HG03342 (cell line): ENCODE measurements around the gene ANKS1A.
"Not testable (repeated sequence)": the region's sequence is repeated elsewhere in the genome, so short reads cannot be mapped to it uniquely, and the experiment has no call there.

Source experiments
- ATAC-seq: cut with Tn5 transposase; IDR thresholded peaks from one replicate; pipeline ENCODE4 v1.9.1; 2021; ENCODE audit warnings: mild to moderate bottlenecking, moderate library complexity; ENCODE audit not compliant: unreplicated experiment

The ANKS1A gene

DNA sequence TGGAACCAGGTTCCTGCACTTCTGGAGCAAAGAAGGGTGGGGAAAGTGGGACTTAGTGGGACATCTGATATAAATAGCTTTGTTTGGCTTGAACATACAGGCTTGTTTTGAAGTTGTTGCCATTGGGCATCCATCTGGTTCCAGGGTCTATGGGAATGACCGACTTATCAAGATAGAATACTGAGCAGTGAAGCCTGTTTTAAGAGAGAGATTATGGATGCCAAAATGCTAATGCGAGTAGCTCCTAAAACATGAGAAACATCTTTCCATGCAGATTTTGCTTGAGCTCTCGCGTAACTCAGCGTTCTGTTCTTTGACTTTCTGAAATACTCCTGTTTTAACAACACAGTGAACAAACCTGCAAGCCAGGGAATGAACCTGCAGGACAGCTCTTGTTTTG lies 98.5 kb downstream of the ANKS1A start:
- no peak for ATAC-seq

- ATAC-seq, result no peak
Observed at GRCh38 chr6:34990971-34991560, 102.0 kb downstream of the ANKS1A start.

GRCh38 chr6:34992376-34992775 lies 103.3 kb downstream of the ANKS1A start:
- no peak for ATAC-seq

DNA sequence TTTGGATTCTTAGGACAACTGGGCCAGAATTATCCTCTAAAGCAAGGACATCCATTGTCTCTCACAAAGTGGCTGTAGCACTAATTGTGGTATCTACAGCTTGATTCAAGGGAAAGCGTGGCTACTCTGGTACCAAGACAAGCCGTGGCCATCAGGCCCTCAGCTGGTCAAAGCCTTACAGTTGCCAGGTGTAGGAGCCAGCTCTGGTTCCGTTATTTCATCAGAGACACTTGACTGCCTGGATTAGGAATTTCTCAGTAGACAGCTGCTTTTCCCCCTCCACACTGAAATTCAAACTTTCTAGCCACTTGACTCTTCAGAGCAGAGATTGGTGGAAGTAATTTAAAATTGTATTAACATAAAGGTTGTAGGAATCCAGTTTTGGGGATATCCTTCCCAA lies 104.2 kb downstream of the ANKS1A start:
- ATAC-seq, result no peak

- ATAC-seq, result no peak
Observed at GRCh38 chr6:34994693-34995092, 105.6 kb downstream of the ANKS1A start.

DNA sequence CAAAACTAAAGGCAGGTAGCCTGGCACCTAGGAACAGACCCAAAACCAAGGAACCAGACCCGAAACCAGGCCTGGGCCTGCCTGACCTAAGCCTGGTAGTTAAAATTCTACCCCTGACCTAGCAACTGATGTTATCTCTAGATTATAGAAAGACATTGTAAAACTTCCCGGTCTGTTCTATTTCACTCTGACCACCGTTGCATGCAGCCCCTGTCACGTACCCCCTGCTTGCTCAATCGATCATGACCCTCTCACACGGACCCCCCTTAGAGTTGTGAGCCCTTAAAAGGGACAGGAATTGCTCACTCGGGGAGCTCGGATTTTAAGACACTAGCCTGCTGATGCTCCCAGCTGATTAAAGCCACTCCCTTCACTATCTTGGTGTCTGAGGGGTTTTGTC lies 109.4 kb downstream of the ANKS1A start:
- ATAC-seq, result not testable (repeated sequence)

DNA sequence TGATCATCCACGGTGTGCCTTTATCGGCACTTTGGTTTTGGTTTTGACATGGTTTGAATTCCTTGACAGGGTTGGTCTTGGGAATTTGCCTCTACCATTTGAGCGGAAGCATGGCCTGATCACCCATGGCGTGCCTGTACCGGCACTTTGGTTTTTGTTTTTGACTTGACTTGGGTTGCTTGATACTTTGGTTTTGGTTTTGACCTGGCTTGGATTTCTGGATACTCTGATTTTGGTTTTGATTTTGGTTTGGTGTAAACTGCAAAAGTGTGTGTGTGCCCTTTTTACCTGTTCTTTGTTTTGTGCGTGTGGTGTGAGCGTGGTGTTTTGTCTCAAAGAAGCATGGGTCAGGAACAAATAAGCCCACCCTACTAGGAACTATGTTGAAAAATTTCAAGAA lies 110.1 kb downstream of the ANKS1A start:
- not testable (repeated sequence) for ATAC-seq

GRCh38 chr6:34999962-35000361 lies 110.9 kb downstream of the ANKS1A start:
- ATAC-seq, result not testable (repeated sequence)

DNA sequence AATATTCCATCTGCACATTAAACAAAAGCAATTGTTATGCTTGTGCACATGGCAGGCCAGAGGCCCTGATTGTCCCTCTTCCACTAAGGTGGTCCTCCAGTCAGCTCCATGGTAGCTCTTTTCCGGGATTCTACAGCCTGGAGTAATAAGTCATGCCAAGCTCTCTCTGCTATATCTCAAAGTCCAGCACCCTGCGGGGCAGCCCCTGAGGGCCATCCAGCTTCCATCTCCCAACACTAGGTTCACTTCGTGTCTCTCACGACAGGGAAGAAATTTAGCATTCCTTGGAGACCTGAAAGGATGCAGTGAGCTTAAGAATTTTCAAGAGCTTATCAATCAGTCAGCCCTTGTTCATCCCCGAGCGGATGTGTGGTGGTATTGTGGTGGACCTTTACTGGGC lies 112.3 kb downstream of the ANKS1A start:
- ATAC-seq, result not testable (repeated sequence)

- not testable (repeated sequence) for ATAC-seq
Observed at GRCh38 chr6:35003886-35004530, 115.0 kb downstream of the ANKS1A start.

GRCh38 chr6:35007016-35007415 lies 118.0 kb downstream of the ANKS1A start:
- ATAC-seq, result no peak

- ATAC-seq, result no peak
Observed at GRCh38 chr6:35008858-35009257, 119.8 kb downstream of the ANKS1A start.

DNA sequence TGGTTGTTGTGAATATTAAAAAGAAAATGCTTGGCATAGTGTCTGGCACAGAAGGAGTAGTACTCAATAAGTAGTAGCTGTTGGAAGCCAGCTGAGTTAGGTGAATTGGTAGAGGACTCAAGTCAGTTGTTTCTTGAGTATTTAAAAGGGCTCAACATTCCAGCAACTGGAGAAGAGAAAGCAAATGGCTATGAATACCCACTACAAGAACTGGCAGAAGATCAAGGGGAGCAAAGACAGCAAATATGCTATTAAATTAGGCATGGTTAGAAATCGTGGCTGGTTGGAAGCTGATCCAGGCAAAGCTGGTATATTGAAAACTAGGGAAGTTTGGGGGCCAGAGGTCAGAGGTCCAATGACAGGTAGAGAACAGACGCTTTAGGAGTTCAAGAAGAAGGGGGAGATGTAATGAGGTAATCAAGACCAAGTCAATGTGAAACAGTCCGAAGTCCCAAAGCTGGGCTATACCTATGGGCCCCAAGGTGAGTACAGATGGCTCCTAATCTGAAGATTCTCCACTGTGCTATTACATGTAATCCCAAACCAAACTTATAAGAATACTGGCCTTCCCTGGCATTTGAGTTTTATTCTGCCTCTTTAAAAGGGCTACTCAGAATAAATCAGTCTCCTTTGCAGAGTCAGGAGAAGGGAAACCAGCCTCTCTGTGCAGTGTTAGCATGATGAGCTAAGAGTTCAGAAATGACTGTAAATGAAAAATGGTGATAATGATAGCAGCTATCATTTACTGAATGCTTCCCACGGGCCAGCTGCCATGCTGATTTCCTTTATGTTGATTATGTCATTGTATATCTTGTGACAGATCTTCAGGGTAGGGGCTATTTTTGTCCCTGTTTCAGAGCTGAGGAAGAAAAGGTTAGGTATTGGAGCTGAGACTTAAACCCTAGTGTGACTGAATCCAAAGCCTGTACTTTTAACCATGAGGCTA lies 122.3 kb downstream of the ANKS1A start:
- ATAC-seq, result no peak

- ATAC-seq, result no peak
Observed at GRCh38 chr6:35013701-35014100, 124.6 kb downstream of the ANKS1A start.

DNA sequence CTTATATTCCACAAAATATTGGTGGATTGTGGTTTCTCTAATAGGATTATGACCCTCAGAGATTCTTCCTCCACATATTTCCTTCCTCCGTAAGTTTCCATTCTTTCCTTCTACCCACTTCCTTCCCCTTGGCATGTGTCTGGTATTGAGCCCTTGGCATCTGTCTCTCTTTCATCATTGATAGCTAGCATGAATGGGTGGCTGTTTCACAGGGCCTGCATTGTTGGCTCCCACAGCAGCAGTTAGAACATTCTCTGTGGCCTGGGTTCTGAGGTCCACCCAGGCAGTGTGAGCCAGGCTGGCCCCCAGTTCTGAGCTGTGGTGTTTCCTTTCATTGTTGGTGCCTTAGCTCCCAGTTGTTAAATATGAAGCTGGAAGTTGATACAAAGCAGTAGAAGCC lies 125.3 kb downstream of the ANKS1A start:
- ATAC-seq, result no peak

DNA sequence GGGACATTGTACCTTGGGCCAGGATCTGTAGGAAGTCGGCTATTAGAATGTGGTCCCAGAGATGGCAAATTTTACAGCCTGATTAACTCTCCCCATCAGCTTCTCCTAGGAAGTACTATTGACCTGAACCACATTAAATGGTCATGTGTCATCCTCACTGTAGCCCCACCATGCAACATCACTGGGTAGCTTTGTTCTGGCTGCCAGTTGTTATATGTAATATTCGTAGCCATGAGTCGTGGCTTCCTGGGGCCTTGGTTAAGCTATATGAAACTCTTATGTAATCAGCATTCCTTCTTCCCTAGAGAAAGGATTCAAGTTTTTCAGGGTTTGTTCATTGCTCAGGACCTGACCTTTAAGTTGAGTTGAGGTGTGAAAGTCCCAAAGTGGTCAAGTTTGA lies 125.7 kb downstream of the ANKS1A start:
- ATAC-seq, result no peak

GRCh38 chr6:35015476-35015875 lies 126.4 kb downstream of the ANKS1A start:
- ATAC-seq, result no peak

DNA sequence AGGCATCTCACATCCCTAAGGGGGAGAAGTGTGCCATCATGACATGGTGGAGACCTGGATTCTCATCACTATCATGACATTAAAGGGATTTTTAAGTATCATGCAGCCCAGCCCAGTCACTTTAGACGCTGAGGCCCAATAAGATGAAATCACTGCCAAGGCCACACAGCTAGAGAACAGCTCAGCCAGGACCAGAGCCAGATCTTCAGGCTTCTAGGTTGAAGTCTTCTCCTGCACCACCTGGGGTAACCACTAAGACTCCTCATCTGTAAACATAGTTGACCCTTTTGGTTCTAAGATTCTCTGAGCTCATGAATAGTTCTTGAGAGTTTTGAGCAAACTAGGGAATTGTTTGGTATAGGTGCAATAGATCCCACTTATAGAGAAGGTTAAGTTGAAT lies 126.9 kb downstream of the ANKS1A start:
- ATAC-seq, result no peak

GRCh38 chr6:35016502-35017321 lies 127.7 kb downstream of the ANKS1A start:
- no peak for ATAC-seq

DNA sequence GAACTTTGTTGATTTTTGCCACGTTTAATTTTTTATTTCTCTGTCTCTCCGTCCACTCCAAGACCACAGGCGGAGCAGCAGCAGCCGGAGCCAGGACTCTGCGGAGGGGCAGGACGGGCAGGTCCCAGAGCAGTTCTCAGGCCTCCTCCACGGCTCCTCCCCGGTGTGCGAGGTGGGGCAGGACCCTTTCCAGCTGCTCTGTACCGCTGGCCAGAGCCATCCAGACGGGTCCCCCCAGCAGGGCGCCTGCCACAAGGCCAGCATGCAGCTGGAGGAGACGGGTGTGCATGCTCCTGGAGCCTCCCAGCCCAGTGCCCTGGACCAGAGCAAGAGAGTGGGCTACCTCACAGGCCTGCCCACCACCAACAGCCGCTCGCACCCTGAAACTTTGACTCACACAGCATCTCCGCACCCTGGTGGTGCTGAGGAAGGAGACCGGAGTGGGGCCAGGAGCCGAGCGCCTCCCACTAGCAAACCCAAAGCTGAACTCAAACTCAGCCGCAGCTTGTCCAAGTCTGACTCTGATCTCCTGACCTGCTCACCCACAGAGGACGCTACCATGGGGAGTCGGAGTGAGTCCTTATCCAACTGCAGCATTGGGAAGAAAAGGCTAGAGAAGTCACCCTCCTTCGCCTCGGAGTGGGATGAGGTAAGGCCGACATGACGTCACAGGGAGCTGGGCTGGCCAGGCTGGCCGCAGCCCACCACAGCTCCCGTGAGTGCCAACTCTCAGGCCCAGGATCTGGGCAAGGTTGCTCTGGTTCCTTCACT lies 128.5 kb downstream of the ANKS1A start:
- ATAC-seq, result no peak
